Body of pancreas (tissue), 4 donors: ENCODE measurements around the gene DTX1.
"Not testable (repeated sequence)": the region's sequence is repeated elsewhere in the genome, so short reads cannot be mapped to it uniquely, and the experiment has no call there.

Source experiments
- POLR2A ChIP-seq, 3 donors: fragments of 450-650 bp; IDR thresholded peaks; one replicate each; pipeline ENCODE4 v1.6.1; 2016; ENCODE audit warnings: antibody characterized with exemption in 3 of 3, mild to moderate bottlenecking in 2 of 3
- TF ChIP-seq, protein P1 (sequence below), 7 experiments: fragments of 450-650 bp in 4 of 7; fragments of 200-600 bp in 3 of 7; sonication (generic) in 3 of 7; IDR thresholded peaks; one replicate each; pipeline ENCODE4 v1.5.1; 2016 to 2019; ENCODE audit warnings: antibody characterized with exemption in 7 of 7

GRCh38 chr12:113141716-113142115, 85.2 kb downstream of the DTX1 start:
- TF ChIP-seq, protein P1, sequence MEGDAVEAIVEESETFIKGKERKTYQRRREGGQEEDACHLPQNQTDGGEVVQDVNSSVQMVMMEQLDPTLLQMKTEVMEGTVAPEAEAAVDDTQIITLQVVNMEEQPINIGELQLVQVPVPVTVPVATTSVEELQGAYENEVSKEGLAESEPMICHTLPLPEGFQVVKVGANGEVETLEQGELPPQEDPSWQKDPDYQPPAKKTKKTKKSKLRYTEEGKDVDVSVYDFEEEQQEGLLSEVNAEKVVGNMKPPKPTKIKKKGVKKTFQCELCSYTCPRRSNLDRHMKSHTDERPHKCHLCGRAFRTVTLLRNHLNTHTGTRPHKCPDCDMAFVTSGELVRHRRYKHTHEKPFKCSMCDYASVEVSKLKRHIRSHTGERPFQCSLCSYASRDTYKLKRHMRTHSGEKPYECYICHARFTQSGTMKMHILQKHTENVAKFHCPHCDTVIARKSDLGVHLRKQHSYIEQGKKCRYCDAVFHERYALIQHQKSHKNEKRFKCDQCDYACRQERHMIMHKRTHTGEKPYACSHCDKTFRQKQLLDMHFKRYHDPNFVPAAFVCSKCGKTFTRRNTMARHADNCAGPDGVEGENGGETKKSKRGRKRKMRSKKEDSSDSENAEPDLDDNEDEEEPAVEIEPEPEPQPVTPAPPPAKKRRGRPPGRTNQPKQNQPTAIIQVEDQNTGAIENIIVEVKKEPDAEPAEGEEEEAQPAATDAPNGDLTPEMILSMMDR (IDR thresholded peaks at IDR 0.05): not testable (repeated sequence)
- TF ChIP-seq POLR2A (IDR thresholded peaks at IDR 0.05): not testable (repeated sequence)
